ENCODE data around the gene SQSTM1. TPM values are rescaled to one million over a fixed set of nuclear protein-coding genes. Genes with fewer than 3 reads are reported as not detected.

SQSTM1 gene
- total RNA-seq, 1 experiment from 2014 or later, result 985 TPM

GRCh38 chr5:179797741-179798140, 23.0 kb upstream of the SQSTM1 start:
- intact Hi-C loops (cut with micrococcal nuclease; ENCODE audit: unreplicated experiment) (no loop called here), in situ Hi-C loops (cut with HindIII; ENCODE audit: low pct_unique_long_range_greater_than_20kb, low sequenced_read_pairs) (no loop called here)
- Histone ChIP-seq H3K27ac (ENCODE audit: low read length) (no peak overlapping the region), H3K4me3 (ENCODE audit: low read depth in 2 of 2, low read length in 2 of 2) (no peak overlapping the region), H3K4me1 (ENCODE audit: control insufficient read depth, insufficient read depth, low read length) (peaks cover 17% of the 10 kb centered on the region), H3K27me3 (ENCODE audit: control insufficient read depth, insufficient read depth, low read length) (no peaks in the 10 kb centered on the region), H3K9me3 (ENCODE audit: control insufficient read depth, insufficient read depth, low read depth, low read length) (no peaks in the 10 kb centered on the region), H3K36me3 (ENCODE audit: control insufficient read depth, insufficient read depth, low read length) (peaks cover 4% of the 10 kb centered on the region)
- DNase-seq (ENCODE audit: low read depth, low spot score), result no peak
- TF ChIP-seq POLR2AphosphoS5 (IDR thresholded peaks at IDR 0.05; ENCODE audit: low read depth, low read length), result no peak
- no peak for TF ChIP-seq TCF7L2 (IDR thresholded peaks at IDR 0.05; ENCODE audit: low read depth, low read length)
- TF ChIP-seq SIN3A (IDR thresholded peaks at IDR 0.05; ENCODE audit: borderline replicate concordance, insufficient read depth, low read depth, low read length), result no peak
- TF ChIP-seq CTCF (IDR thresholded peaks at IDR 0.05), result no peak
- TF ChIP-seq REST (IDR thresholded peaks at IDR 0.05; ENCODE audit: insufficient read depth in 1 of 2, low read depth in 2 of 2, low read length in 1 of 2), result no peak
- CTCF ChIA-PET, result interaction anchor here (0.6 kb wide), 1 partner anchor 33 kb away, joined by 4 read pairs; no protein-coding TSS in a partner anchor
- BruUV-seq (replicated peaks), result no TSS peak
- no peak for ATAC-seq
- POLR2A ChIA-PET, result no interaction called here

DNA sequence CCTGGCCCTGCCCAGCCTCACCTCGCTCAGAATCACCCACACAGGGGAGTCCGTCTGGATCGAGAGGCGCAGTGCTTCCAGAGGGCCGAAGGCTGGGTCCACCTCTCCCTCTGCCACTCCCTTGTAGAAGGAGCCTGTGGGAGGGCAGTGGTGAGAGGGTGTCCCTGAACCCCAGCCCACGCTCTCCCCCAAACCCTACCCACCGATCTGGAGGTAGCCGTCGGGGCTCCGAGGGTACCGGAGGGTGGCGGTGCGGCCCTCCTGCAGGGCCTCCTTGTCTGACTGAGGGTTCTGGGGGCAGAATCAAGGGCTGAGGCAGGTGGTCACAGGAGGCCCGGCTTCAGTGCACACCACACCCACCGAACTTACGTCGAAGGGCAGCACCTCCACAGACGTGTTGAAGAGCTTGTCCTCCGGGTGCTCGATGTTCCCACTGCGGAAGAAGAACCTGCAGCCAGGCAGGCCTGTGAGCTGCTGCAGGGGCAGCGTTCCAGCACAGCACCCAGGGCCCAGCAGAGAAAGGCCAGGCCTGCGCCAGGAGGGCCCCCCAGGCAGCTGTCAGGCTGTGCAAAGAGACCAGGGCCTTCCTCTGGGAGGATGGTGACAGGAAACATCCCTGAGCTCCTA, 22.4 kb upstream of the SQSTM1 start:
- POLR2A ChIA-PET, result no interaction called here
- CTCF ChIA-PET, result interaction anchor here (0.6 kb wide), 1 partner anchor 34 kb away, joined by 4 read pairs; no protein-coding TSS in a partner anchor
- intact Hi-C loops (cut with micrococcal nuclease; ENCODE audit: unreplicated experiment), result no loop called here
- no peaks in the 10 kb centered on the region for H3K27me3 ChIP-seq (ENCODE audit: control insufficient read depth, insufficient read depth, low read length)
- no peak for TF ChIP-seq TCF7L2 (IDR thresholded peaks at IDR 0.05; ENCODE audit: low read depth, low read length)
- ATAC-seq, result no peak
- H3K36me3 ChIP-seq (ENCODE audit: control insufficient read depth, insufficient read depth, low read length), result peaks cover 4% of the 10 kb centered on the region
- no TSS peak for BruUV-seq (replicated peaks)
- H3K9me3 ChIP-seq (ENCODE audit: control insufficient read depth, insufficient read depth, low read depth, low read length), result no peaks in the 10 kb centered on the region
- H3K4me3 ChIP-seq (ENCODE audit: low read depth in 2 of 2, low read length in 2 of 2), result no peak overlapping the region
- peaks cover 22% of the 10 kb centered on the region for H3K4me1 ChIP-seq (ENCODE audit: control insufficient read depth, insufficient read depth, low read length)
- H3K27ac ChIP-seq (ENCODE audit: low read length), result no peak overlapping the region
- in situ Hi-C loops (cut with HindIII; ENCODE audit: low pct_unique_long_range_greater_than_20kb, low sequenced_read_pairs), result no loop called here
- DNase-seq (ENCODE audit: low read depth, low spot score), result no peak

Data from Panc1 (cell line).